ENCODE data around the gene TRPM5.

The TRPM5 gene

GRCh38 chr11:2464451-2465165, 20.3 kb upstream of the TRPM5 start:
- CTCF ChIA-PET: interaction anchor here (1.5 kb wide), 1 partner anchor 69 kb away, joined by 4 read pairs; no protein-coding TSS in a partner anchor

GRCh38 chr11:2463766-2464277, 19.5 kb upstream of the TRPM5 start:
- POLR2A ChIA-PET: no interaction called here
- DNase-seq (ENCODE audit: extremely low spot score): no peak
- CTCF ChIA-PET: no interaction called here
- no peak for TF ChIP-seq CTCF (IDR thresholded peaks at IDR 0.05; ENCODE audit: control extremely low read depth, extremely low read depth, low read depth, missing control alignments)

More at GRCh38 chr11:2464451-2465165, 20.3 kb upstream of the TRPM5 start:
- DNase-seq (ENCODE audit: extremely low spot score): no peak
- TF ChIP-seq CTCF (IDR thresholded peaks at IDR 0.05; ENCODE audit: control extremely low read depth, extremely low read depth, low read depth, missing control alignments): no peak
- POLR2A ChIA-PET: no interaction called here

GRCh38 chr11:2462986-2463765, 18.9 kb upstream of the TRPM5 start:
- no peak for TF ChIP-seq CTCF (IDR thresholded peaks at IDR 0.05; ENCODE audit: control extremely low read depth, extremely low read depth, low read depth, missing control alignments)
- POLR2A ChIA-PET: no interaction called here
- no peak for DNase-seq (ENCODE audit: extremely low spot score)
- CTCF ChIA-PET: no interaction called here

GRCh38 chr11:2462543-2462985, 18.2 kb upstream of the TRPM5 start:
- DNase-seq (ENCODE audit: extremely low spot score): no peak
- ChIA-PET POLR2A (no interaction called here), CTCF (no interaction called here)
- no peak for TF ChIP-seq CTCF (IDR thresholded peaks at IDR 0.05; ENCODE audit: control extremely low read depth, extremely low read depth, low read depth, missing control alignments)

- TF ChIP-seq CTCF (IDR thresholded peaks at IDR 0.05; ENCODE audit: control extremely low read depth, extremely low read depth, low read depth, missing control alignments): no peak
- ChIA-PET CTCF (no interaction called here), POLR2A (no interaction called here)
- no peak for DNase-seq (ENCODE audit: extremely low spot score)
Observed at GRCh38 chr11:2461956-2462542, 17.7 kb upstream of the TRPM5 start.

GRCh38 chr11:2461253-2461955, 17.1 kb upstream of the TRPM5 start:
- POLR2A ChIA-PET: no interaction called here
- no peak for TF ChIP-seq CTCF (IDR thresholded peaks at IDR 0.05; ENCODE audit: control extremely low read depth, extremely low read depth, low read depth, missing control alignments)
- no peak for DNase-seq (ENCODE audit: extremely low spot score)
- CTCF ChIA-PET: no interaction called here
